Kidney (tissue), 14 donors: ENCODE results near the gene CST3. TPM values are rescaled to one million over a fixed set of nuclear protein-coding genes. Genes with fewer than 3 reads are reported as not detected.

ENCODE experiments used
- DNase-seq, 5 donors: peaks; one replicate each; pipeline ENCODE4 v3.0.0-alpha.2; 2013 to 2020
- FAIRE-seq: peaks from 2 replicates; lab custom pipeline; 2012; peaks lifted over from hg19 to GRCh38; lab: Jason Lieb, UNC
- H3K27ac ChIP-seq, 2 donors: one replicate each; pipeline ENCODE4 v1.7.0; 2013; ENCODE audit warnings: low read depth in 2 of 2, low read length in 2 of 2, inconsistent platforms in 1 of 2
- H3K27me3 ChIP-seq: one replicate; pipeline ENCODE4 v1.7.1; 2013; ENCODE audit warnings: low read length, inconsistent platforms; ENCODE audit not compliant: control insufficient read depth, insufficient read depth
- H3K36me3 ChIP-seq, 3 donors: one replicate each; pipeline versions ENCODE4 v1.7.0 to v1.7.1; 2013; ENCODE audit warnings: low read length in 3 of 3, control low read depth in 1 of 3, inconsistent platforms in 1 of 3; ENCODE audit not compliant: insufficient read depth in 3 of 3, control insufficient read depth in 2 of 3
- H3K4me1 ChIP-seq, 3 donors: one replicate each; pipeline versions ENCODE4 v1.7.0 to v1.7.1; 2013; ENCODE audit warnings: low read length in 3 of 3, inconsistent platforms in 1 of 3, low read depth in 1 of 3; ENCODE audit not compliant: control insufficient read depth in 2 of 3, insufficient read depth in 2 of 3
- H3K4me3 ChIP-seq, 3 donors: one replicate each; pipeline versions ENCODE4 v1.7.0 to v1.8.1; 2013; ENCODE audit warnings: low read length in 3 of 3, control low read depth in 1 of 3, inconsistent platforms in 1 of 3
- H3K9ac ChIP-seq, 3 donors: one replicate each; pipeline versions ENCODE4 v1.7.0 to v1.7.1; 2013; ENCODE audit warnings: low read length in 3 of 3, control low read depth in 1 of 3, inconsistent platforms in 1 of 3
- H3K9me3 ChIP-seq, 3 donors: one replicate each; pipeline versions ENCODE4 v1.7.0 to v1.7.1; 2013; ENCODE audit warnings: low read length in 3 of 3, control low read depth in 1 of 3, inconsistent platforms in 1 of 3; ENCODE audit not compliant: control insufficient read depth in 2 of 3, insufficient read depth in 1 of 3
- CTCF ChIP-seq: IDR thresholded peaks from 3 replicates; pipeline ENCODE4 v1.5.1; 2012; ENCODE audit warnings: mild to moderate bottlenecking, moderate library complexity, borderline replicate concordance; ENCODE audit not compliant: insufficient read depth; ENCODE audit errors: extremely low read depth
- intact Hi-C: fragments of 100-400 bp; cut with DNase I; formaldehyde crosslinking; loops from one replicate; pipeline ENCODE4 v1.11.1; 2022
- polyA plus RNA-seq: library from polyadenylated mRNA; stranded (reverse); fragments of 350-450 nt; fragmentation: Illumina TruSeq; extraction: RNeasy Lipid Tissue Mini Kit (QIAGEN cat#74804); gene quantifications from one replicate; pipeline ENCODE4 v1.2.3, GENCODE V29; 2014; ENCODE audit warnings: low read depth, low replicate concordance; ENCODE audit not compliant: insufficient read depth
- total RNA-seq: library from RNA; stranded (reverse); fragmentation: NEBNext Ultra II Directional; extraction: Animal tissue kit (Norgen Biotek cat#: 25700); gene quantifications from one replicate; pipeline ENCODE4 v1.2.1, GENCODE V29; 2021
- donor health status: control.
- donor health status: control.
- donor health status: control.
- donor health status: control.
- donor health status: control.
- donor health status: DM: yes; HTN: yes; CAD: no.
- donor health status: Normal renal cell carcinoma (clear cell type).

Gene CST3
- total and polyA plus RNA-seq, 2 donors from 2014 or later: 852 to 942 TPM

- intact Hi-C loops: no loop called here
Observed at GRCh38 chr20:23608251-23608846, 29.4 kb downstream of the CST3 start.

GRCh38 chr20:23607497-23608245 is 30.1 kb downstream of the CST3 start:
- intact Hi-C loops: no loop called here
- FAIRE-seq: no peak
- H3K27ac ChIP-seq: no peak overlapping the region
- H3K4me1 ChIP-seq: no peaks in the 10 kb centered on the region
- H3K9ac ChIP-seq: no peak overlapping the region
- no peaks in the 10 kb centered on the region for H3K36me3 ChIP-seq
- no peak overlapping the region for H3K4me3 ChIP-seq
- no peaks in the 10 kb centered on the region for H3K9me3 ChIP-seq
- TF ChIP-seq CTCF: no peak
- no peak for DNase-seq
- H3K27me3 ChIP-seq: no peaks in the 10 kb centered on the region

More at GRCh38 chr20:23608251-23608846, 29.4 kb downstream of the CST3 start:
- FAIRE-seq: no peak
- DNase-seq: no peak
- no peaks in the 10 kb centered on the region for H3K27me3 ChIP-seq
- no peak overlapping the region for H3K9ac ChIP-seq
- H3K4me3 ChIP-seq: no peak overlapping the region
- no peaks in the 10 kb centered on the region for H3K9me3 ChIP-seq
- H3K27ac ChIP-seq: no peak overlapping the region
- no peaks in the 10 kb centered on the region for H3K4me1 ChIP-seq
- TF ChIP-seq CTCF: no peak
- no peaks in the 10 kb centered on the region for H3K36me3 ChIP-seq

GRCh38 chr20:23606652-23607049 is 31.1 kb downstream of the CST3 start:
- DNase-seq (peak; percentile 84 to 92 (median 88)), FAIRE-seq (no peak)
- peak; percentile 89 for TF ChIP-seq CTCF
- Histone ChIP-seq H3K27ac (no peak overlapping the region), H3K36me3 (no peaks in the 10 kb centered on the region), H3K9me3 (no peaks in the 10 kb centered on the region), H3K4me1 (no peaks in the 10 kb centered on the region), H3K27me3 (no peaks in the 10 kb centered on the region), H3K4me3 (no peak overlapping the region), H3K9ac (no peak overlapping the region)
- intact Hi-C loops: no loop called here
